H1 (cell line): ENCODE results near the gene PRSS2. TPM values are rescaled to one million over a fixed set of nuclear protein-coding genes. Genes with fewer than 3 reads are reported as not detected.

ENCODE experiments used
- ATF2 ChIP-seq: IDR thresholded peaks from 2 replicates; pipeline ENCODE4 v1.6.1; 2012; ENCODE audit warnings: low read length, inconsistent platforms
- CBX8 ChIP-seq: fragments of 300-800, 300-1000 bp; sonication (generic); IDR thresholded peaks from 2 replicates; pipeline ENCODE4 v1.7.1; 2016; ENCODE audit warnings: low read depth, low read length, borderline replicate concordance
- CEBPB ChIP-seq: IDR thresholded peaks from 2 replicates; pipeline ENCODE4 v1.6.1; 2012; ENCODE audit warnings: low read depth, low read length
- RXRA ChIP-seq: IDR thresholded peaks from 2 replicates; pipeline ENCODE4 v1.6.1; 2011; ENCODE audit warnings: low read depth, mild to moderate bottlenecking, low read length, moderate library complexity; ENCODE audit not compliant: insufficient read depth
- SP1 ChIP-seq: IDR thresholded peaks from 2 replicates; pipeline ENCODE4 v1.6.1; 2011; ENCODE audit warnings: low read depth, low read length
- SRF ChIP-seq: IDR thresholded peaks from 2 replicates; pipeline ENCODE4 v1.6.1; 2011; ENCODE audit warnings: mild to moderate bottlenecking, low read depth, low read length, moderate library complexity
- polyA plus RNA-seq, 7 experiments: library from polyadenylated mRNA; depleted of rRNA in 3 of 7; stranded (reverse) in 5 of 7; unstranded in 2 of 7; fragments of >200 nt in 5 of 7; fragments of 200-250 nt in 2 of 7; gene quantifications; 1 replicate in 5 of 7; 2 replicates in 1 of 7; 4 replicates in 1 of 7; pipeline versions ENCODE4 v1.2.1 to v1.2.3, GENCODE V29; 2011 to 2013; ENCODE audit warnings: missing spikeins in 2 of 7, mixed read lengths in 2 of 7
- total RNA-seq: library from RNA; stranded (reverse); fragmentation: NEBNext Ultra II Directional; extraction: Animal tissue kit (Norgen Biotek cat#: 25700); gene quantifications from 2 replicates; pipeline ENCODE4 v1.2.1, GENCODE V29; 2021

Gene PRSS2
- total and polyA plus RNA-seq, 2 of the 8 experiments (the other 6 are each of a cell fraction or from before 2014, with no cell fraction given), result not detected

DNA sequence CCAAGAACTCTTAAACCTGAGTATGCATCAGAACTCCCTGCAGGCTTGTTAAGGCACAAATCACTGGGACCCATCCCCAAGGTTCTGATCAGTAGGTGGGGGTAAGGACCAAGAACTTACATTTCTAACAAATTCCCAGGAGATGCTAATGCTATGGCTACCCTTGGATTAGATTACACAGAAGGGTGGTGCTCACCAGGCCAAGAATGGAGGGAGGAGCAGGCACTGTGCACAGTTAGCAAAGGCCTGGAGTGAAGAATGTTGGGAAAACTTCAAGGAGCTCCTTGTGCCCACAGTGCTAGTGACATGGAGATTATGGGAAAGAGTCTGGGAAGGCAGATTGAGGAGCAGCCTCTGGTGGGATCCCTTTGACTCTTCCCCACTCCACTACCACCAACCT, 1.9 kb downstream of the PRSS2 start (continued):
- no peak for TF ChIP-seq CEBPB
- TF ChIP-seq RXRA, result no peak
- TF ChIP-seq SRF, result no peak
- TF ChIP-seq ATF2, result no peak
- TF ChIP-seq CBX8, result no peak
- no peak for TF ChIP-seq SP1
- TF ChIP-seq, all 59 proteins: peak for 0
